ENCODE data around the gene CHAF1A.

DNA sequence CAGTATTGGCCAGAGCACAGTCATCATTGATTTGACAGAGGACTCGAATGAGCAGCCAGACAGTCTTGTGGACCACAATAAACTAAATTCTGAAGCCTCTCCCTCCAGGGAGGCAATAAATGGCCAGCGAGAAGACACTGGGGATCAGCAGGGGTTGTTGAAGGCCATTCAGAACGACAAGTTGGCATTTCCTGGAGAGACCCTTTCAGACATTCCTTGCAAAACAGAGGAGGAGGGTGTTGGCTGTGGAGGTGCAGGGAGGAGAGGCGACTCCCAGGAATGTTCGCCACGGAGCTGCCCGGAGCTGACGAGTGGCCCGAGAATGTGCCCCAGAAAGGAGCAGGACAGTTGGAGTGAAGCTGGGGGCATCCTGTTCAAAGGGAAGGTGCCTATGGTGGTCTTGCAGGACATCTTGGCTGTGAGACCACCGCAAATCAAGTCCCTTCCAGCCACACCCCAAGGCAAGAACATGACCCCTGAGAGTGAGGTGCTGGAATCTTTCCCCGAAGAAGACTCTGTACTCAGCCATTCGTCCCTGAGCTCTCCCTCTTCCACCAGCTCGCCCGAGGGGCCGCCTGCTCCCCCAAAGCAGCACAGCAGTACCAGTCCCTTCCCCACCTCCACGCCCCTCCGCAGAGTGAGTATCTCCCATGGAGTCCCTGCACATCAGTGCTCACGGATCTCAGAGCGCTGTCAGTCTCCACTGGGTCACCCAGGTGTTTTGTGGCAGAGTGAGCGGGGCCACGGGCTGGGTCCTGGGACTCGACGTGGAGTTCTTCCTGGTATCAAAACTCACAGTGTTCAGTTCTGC lies 6.9 kb downstream of the CHAF1A start:
- TF ChIP-seq EZH2phosphoT487 (IDR thresholded peaks at IDR 0.05; ENCODE audit: borderline replicate concordance, low read length), result no peak
- TF ChIP-seq, protein P1, sequence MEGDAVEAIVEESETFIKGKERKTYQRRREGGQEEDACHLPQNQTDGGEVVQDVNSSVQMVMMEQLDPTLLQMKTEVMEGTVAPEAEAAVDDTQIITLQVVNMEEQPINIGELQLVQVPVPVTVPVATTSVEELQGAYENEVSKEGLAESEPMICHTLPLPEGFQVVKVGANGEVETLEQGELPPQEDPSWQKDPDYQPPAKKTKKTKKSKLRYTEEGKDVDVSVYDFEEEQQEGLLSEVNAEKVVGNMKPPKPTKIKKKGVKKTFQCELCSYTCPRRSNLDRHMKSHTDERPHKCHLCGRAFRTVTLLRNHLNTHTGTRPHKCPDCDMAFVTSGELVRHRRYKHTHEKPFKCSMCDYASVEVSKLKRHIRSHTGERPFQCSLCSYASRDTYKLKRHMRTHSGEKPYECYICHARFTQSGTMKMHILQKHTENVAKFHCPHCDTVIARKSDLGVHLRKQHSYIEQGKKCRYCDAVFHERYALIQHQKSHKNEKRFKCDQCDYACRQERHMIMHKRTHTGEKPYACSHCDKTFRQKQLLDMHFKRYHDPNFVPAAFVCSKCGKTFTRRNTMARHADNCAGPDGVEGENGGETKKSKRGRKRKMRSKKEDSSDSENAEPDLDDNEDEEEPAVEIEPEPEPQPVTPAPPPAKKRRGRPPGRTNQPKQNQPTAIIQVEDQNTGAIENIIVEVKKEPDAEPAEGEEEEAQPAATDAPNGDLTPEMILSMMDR (IDR thresholded peaks at IDR 0.05; ENCODE audit: low read depth, low read length, poor library complexity, severe bottlenecking), result no peak
